Endodermal cell (in vitro differentiated cells): ENCODE results near the gene DYNLRB1. TPM values are rescaled to one million over a fixed set of nuclear protein-coding genes. Genes with fewer than 3 reads are reported as not detected.

Source experiments
- DNase-seq: peaks from one replicate; pipeline ENCODE4 v3.0.0-alpha.2; 2017
- H3K27ac ChIP-seq: 2 replicates; pipeline ENCODE4 v1.5.1; 2013; ENCODE audit warnings: mild to moderate bottlenecking, low read depth, low read length, moderate library complexity
- H3K27me3 ChIP-seq: 2 replicates; pipeline ENCODE4 v1.6.1; 2013; ENCODE audit warnings: mild to moderate bottlenecking, low read length, moderate library complexity; ENCODE audit not compliant: insufficient read depth, control insufficient read depth, poor library complexity, severe bottlenecking
- H3K36me3 ChIP-seq: 2 replicates; pipeline ENCODE4 v1.7.0; 2013; ENCODE audit warnings: mild to moderate bottlenecking, low read length, moderate library complexity; ENCODE audit not compliant: control insufficient read depth, insufficient read depth
- H3K4me1 ChIP-seq: one replicate; pipeline ENCODE4 v1.7.0; 2013; ENCODE audit warnings: low read length; ENCODE audit not compliant: control insufficient read depth, insufficient read depth
- H3K4me3 ChIP-seq: 2 replicates; pipeline ENCODE4 v1.5.1; 2013; ENCODE audit warnings: mild to moderate bottlenecking, low read length, moderate library complexity
- H3K9ac ChIP-seq: 2 replicates; pipeline ENCODE4 v1.6.1; 2013; ENCODE audit warnings: mild to moderate bottlenecking, low read length, moderate library complexity; ENCODE audit not compliant: poor library complexity, severe bottlenecking; ENCODE audit errors: extremely low read depth
- H3K9me3 ChIP-seq: 2 replicates; pipeline ENCODE4 v1.6.1; 2013; ENCODE audit warnings: mild to moderate bottlenecking, low read length, moderate library complexity; ENCODE audit not compliant: control insufficient read depth
- H3K27ac Mint-ChIP-seq: 2 replicates; pipeline ENCODE4 v1.8.0; 2020; ENCODE audit warnings: mixed read lengths
- H3K27me3 Mint-ChIP-seq: 2 replicates; pipeline ENCODE4 v1.8.0; 2021; ENCODE audit warnings: mild to moderate bottlenecking, mixed read lengths; ENCODE audit not compliant: insufficient read depth
- H3K36me3 Mint-ChIP-seq: 2 replicates; pipeline ENCODE4 v1.8.0; 2020; ENCODE audit warnings: low read depth, mixed read lengths
- H3K4me1 Mint-ChIP-seq: 2 replicates; pipeline ENCODE4 v1.8.0; 2020; ENCODE audit warnings: mixed read lengths
- H3K4me3 Mint-ChIP-seq: 2 replicates; pipeline ENCODE4 v1.8.0; 2020; ENCODE audit warnings: mild to moderate bottlenecking, moderate library complexity, mixed read lengths
- H3K9me3 Mint-ChIP-seq: 2 replicates; pipeline ENCODE4 v1.8.0; 2020; ENCODE audit warnings: mild to moderate bottlenecking, mixed read lengths
- CTCF ChIP-seq: fragments of 200-600 bp; sonication (generic); conservative IDR thresholded peaks from 2 replicates; pipeline ENCODE4 v1.5.0; 2021; ENCODE audit warnings: antibody characterized with exemption, mild to moderate bottlenecking
- WGBS, 2 experiments: methylation state at CpG; one replicate each; pipeline versions ENCODE4 v1.1.5 to v1.1.7; 2013; ENCODE audit warnings: missing lambda C conversion rate in 2 of 2, mixed read lengths in 1 of 2; ENCODE audit not compliant: insufficient coverage in 1 of 2, insufficient read length in 1 of 2; 5-methylcytosine and 5-hydroxymethylcytosine counted together
- total RNA-seq, 2 donors: library from RNA; stranded (reverse); fragmentation: NEBNext Ultra II Directional in 1 of 2; extraction: Animal tissue kit (Norgen Biotek cat#: 25700) in 1 of 2; gene quantifications; 2 replicates in 1 of 2; 3 replicates in 1 of 2; pipeline ENCODE4 v1.2.1, GENCODE V29; 2021

Gene DYNLRB1
- total RNA-seq, 2 donors from 2014 or later = 194 to 213 TPM

DNA sequence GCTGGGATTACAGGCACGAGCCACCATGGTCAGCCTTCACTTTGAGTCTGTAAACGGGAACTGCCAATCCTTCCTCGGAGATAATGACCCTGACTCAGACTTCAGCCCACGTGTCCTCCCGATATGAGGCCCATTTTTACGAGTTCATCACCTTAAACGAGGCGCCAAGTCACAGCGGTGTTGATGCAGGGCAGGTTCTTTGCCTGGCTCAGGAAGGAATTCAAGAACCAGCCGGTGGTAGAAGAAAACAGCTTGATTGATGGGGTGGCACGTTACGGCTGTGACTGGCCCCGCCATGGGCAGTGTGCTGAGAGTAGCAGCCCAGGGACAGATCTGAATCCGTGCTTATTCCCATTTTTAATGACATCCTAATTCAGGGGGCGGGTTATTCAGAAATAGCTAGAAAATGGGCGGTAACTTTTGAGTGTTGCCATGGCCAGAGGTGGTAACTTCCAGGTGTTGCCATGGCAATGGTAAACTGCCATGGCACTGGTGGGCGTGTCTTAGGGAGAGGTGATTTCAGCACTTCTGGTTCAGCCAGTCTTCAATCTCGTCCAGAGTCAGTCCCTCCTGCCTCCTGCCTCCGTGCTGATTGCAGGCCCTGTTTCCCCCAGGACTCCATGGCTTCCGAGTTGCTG lies 33.2 kb downstream of the DYNLRB1 start:
- H3K27me3 Mint-ChIP-seq = peaks cover 3% of the 10 kb centered on the region
- no peak for TF ChIP-seq CTCF
- 72 to 80% methylated on average over 20 of the region's 20 CpGs for whole genome bisulfite sequencing, 2 experiments
- Histone ChIP-seq H3K36me3 (no peaks in the 10 kb centered on the region), H3K9ac (no peak overlapping the region), H3K4me3 (no peak overlapping the region), H3K27ac (no peak overlapping the region), H3K27me3 (no peaks in the 10 kb centered on the region), H3K9me3 (no peaks in the 10 kb centered on the region), H3K4me1 (no peaks in the 10 kb centered on the region)
- peak; percentile 92 for DNase-seq
- no peak overlapping the region for H3K4me3 Mint-ChIP-seq
- H3K9me3 Mint-ChIP-seq = no peaks in the 10 kb centered on the region
- H3K27ac Mint-ChIP-seq = peak overlapping the region; percentile 80
- peaks cover 22% of the 10 kb centered on the region for H3K4me1 Mint-ChIP-seq
- H3K36me3 Mint-ChIP-seq = no peaks in the 10 kb centered on the region

- Mint-ChIP-seq H3K27me3 (peaks cover 3% of the 10 kb centered on the region), H3K36me3 (no peaks in the 10 kb centered on the region), H3K4me1 (peaks cover 17% of the 10 kb centered on the region), H3K27ac (peak overlapping the region; percentile 80), H3K9me3 (no peaks in the 10 kb centered on the region), H3K4me3 (no peak overlapping the region)
- no peak for TF ChIP-seq CTCF
- Histone ChIP-seq H3K27ac (no peak overlapping the region), H3K36me3 (no peaks in the 10 kb centered on the region), H3K9ac (no peak overlapping the region), H3K4me1 (no peaks in the 10 kb centered on the region), H3K9me3 (no peaks in the 10 kb centered on the region), H3K27me3 (no peaks in the 10 kb centered on the region), H3K4me3 (no peak overlapping the region)
- 94 to 96% methylated on average over 9 to 13 of the region's 13 CpGs for WGBS, 2 experiments
- no peak for DNase-seq
Measured at GRCh38 chr20:34549929-34550305, 33.7 kb downstream of the DYNLRB1 start.

DNA sequence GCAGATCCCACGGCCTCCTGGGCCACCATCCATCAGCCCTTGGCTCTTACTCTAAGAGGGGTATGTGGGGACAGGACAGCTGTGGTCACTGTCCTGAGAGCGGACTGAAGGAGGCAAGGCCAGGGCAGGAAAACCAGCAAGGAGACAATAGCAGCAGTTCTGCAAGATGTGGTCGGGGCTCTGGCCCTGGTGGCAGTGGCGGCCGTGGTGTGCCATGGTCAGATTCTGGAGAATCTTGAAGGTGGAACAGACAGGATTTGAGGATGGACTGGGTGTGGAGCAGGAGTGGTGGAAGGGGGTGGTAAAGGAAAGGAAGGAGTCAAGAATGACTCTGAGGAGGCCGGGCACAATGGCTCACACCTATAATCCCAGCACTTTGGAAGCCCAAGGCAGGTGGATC lies 36.3 kb downstream of the DYNLRB1 start:
- Histone ChIP-seq H3K4me3 (no peak overlapping the region), H3K27ac (no peak overlapping the region), H3K9me3 (no peaks in the 10 kb centered on the region), H3K27me3 (no peaks in the 10 kb centered on the region), H3K9ac (no peak overlapping the region), H3K4me1 (no peaks in the 10 kb centered on the region), H3K36me3 (no peaks in the 10 kb centered on the region)
- TF ChIP-seq CTCF = no peak
- WGBS, 2 experiments = 95 to 98% methylated on average over 5 to 6 of the region's 6 CpGs
- no peak overlapping the region for H3K4me3 Mint-ChIP-seq
- H3K9me3 Mint-ChIP-seq = no peaks in the 10 kb centered on the region
- H3K27me3 Mint-ChIP-seq = peaks cover 5% of the 10 kb centered on the region
- H3K27ac Mint-ChIP-seq = no peak overlapping the region
- H3K4me1 Mint-ChIP-seq = peaks cover 10% of the 10 kb centered on the region
- H3K36me3 Mint-ChIP-seq = no peaks in the 10 kb centered on the region
- no peak for DNase-seq
